Measurements from ENCODE around the gene ETFRF1.

ETFRF1 gene

DNA sequence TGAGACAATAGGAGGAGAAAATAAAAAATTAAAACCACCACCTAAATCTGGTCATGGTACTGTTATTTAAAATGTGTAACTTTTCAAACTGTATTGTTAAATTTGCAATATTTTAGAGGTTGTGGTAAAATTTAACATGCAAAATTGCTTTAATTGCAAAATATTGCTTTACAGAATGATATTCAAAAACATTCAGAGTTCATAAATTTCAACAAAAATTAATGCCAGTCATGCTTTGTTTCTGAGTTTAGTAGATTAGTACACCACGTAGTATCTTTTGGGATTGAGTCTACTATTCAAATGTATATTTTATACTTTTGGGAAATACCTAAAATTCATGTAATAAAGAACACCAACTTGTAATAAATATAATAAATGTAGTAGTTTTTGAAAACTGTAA is 18.3 kb downstream of the ETFRF1 start:
- Histone ChIP-seq H3K36me3 (ENCODE audit: insufficient read depth, low read length) (peaks cover 31% of the 10 kb centered on the region), H3K27ac (ENCODE audit: low read depth, low read length) (no peak overlapping the region), H3K4me1 (ENCODE audit: insufficient read depth, low read length) (no peaks in the 10 kb centered on the region), H3K9me3 (ENCODE audit: insufficient read depth, low read depth, low read length) (no peaks in the 10 kb centered on the region), H3K27me3 (ENCODE audit: insufficient read depth, low read length) (no peaks in the 10 kb centered on the region), H3K9ac (ENCODE audit: low read depth, low read length) (no peak overlapping the region), H3K4me3 (ENCODE audit: low read length) (no peak overlapping the region)
- WGBS = no CpG with 5 or more reads among the region's 1 CpG

DNA sequence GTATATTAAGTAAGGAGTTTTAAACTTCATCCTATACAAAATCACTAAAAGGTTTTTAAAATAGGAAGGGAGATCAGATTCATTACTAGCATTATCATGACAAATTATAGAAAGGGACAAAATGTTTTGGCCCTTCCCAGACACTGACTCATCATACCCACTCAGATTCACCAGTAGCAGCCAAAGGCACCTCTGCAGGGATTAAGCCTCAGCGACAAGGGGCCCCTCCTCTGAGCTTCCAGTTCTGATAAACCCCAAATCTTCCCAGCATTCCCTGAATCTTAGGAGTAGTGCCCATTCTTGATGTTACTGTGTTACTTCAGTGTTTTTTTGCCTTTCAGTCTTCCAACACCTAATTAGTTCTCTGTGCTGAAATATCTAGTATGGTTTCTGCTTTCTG is 41.2 kb downstream of the ETFRF1 start:
- Histone ChIP-seq H3K36me3 (ENCODE audit: insufficient read depth, low read length) (peaks cover 73% of the 10 kb centered on the region), H3K27me3 (ENCODE audit: insufficient read depth, low read length) (no peaks in the 10 kb centered on the region), H3K9me3 (ENCODE audit: insufficient read depth, low read depth, low read length) (no peaks in the 10 kb centered on the region), H3K4me3 (ENCODE audit: low read length) (no peak overlapping the region), H3K4me1 (ENCODE audit: insufficient read depth, low read length) (no peaks in the 10 kb centered on the region; the same call in 1 of the 2 replicates), H3K27ac (ENCODE audit: low read depth, low read length) (no peak overlapping the region), H3K9ac (ENCODE audit: low read depth, low read length) (no peak overlapping the region)
- 67% methylated on average over 1 of the region's 1 CpG for WGBS

DNA sequence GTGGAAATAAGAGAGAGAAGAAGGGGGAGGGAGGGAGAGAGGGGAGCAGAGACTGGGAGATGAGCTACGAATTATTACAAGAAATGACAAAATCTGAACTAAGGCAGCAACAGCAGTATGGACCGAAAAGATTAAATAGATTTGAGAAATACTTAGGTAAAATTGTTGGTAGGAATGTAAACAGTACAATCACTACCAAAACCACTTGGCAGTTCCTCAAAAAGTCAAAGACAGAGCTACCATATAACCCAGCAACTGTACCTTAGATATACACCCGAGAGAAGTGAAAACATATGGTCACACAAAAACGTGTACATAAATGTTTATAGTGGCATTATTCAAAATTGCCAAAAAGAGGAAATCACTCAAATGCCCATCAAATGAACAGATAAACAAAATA is 41.6 kb downstream of the ETFRF1 start:
- no peak overlapping the region for H3K4me3 ChIP-seq (ENCODE audit: low read length)
- H3K9me3 ChIP-seq (ENCODE audit: insufficient read depth, low read depth, low read length) = no peaks in the 10 kb centered on the region
- no peak overlapping the region for H3K9ac ChIP-seq (ENCODE audit: low read depth, low read length)
- H3K4me1 ChIP-seq (ENCODE audit: insufficient read depth, low read length) = no peaks in the 10 kb centered on the region; the same call in 1 of the 2 replicates
- 99% methylated on average over 3 of the region's 4 CpGs for WGBS
- H3K36me3 ChIP-seq (ENCODE audit: insufficient read depth, low read length) = peaks cover 73% of the 10 kb centered on the region
- H3K27me3 ChIP-seq (ENCODE audit: insufficient read depth, low read length) = no peaks in the 10 kb centered on the region
- no peak overlapping the region for H3K27ac ChIP-seq (ENCODE audit: low read depth, low read length)

DNA sequence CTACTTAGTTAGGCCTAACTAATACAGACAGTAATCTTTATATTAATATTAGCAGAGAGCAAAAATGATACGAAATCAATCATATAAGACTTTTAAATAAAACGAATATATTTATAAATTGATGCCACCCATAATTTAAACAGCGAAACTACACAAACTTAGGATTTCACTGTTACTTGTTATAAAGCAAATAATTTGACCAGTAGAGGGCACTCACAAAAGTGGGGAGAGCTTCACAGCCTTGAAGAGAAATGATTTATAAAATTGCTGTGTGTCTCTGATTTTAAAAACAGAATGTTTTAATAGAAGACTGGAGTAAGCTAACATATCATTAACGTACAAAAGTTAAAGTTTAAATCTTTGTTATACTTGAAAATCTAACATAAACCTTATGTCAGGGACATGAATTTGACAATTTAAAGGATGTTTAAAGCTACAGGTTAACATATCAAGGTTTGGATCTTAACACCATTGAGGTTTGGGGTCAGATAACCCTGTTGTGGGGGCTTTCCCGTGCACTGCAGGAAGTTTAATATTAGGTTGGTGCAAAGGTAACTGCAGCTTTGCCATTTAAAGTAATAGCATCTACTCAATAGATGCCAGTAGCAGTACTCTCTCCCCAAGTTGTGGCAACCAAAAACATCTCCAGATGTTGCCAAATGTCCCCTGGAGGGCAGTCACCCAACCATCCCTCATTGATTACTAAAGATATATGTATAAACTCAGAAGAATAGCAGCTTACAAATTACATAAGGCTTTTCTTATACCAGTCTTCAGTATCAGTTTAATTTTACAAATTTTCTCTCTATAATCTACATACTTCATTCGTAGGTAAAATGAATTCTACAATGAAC is 46.4 kb downstream of the ETFRF1 start:
- Histone ChIP-seq H3K4me1 (ENCODE audit: insufficient read depth, low read length) (no peaks in the 10 kb centered on the region; the same call in 1 of the 2 replicates), H3K9me3 (ENCODE audit: insufficient read depth, low read depth, low read length) (no peaks in the 10 kb centered on the region), H3K27me3 (ENCODE audit: insufficient read depth, low read length) (no peaks in the 10 kb centered on the region), H3K4me3 (ENCODE audit: low read length) (no peak overlapping the region), H3K9ac (ENCODE audit: low read depth, low read length) (no peak overlapping the region), H3K27ac (ENCODE audit: low read depth, low read length) (no peak overlapping the region), H3K36me3 (ENCODE audit: insufficient read depth, low read length) (peaks cover 67% of the 10 kb centered on the region)
- 93% methylated on average over 2 of the region's 6 CpGs for WGBS

DNA sequence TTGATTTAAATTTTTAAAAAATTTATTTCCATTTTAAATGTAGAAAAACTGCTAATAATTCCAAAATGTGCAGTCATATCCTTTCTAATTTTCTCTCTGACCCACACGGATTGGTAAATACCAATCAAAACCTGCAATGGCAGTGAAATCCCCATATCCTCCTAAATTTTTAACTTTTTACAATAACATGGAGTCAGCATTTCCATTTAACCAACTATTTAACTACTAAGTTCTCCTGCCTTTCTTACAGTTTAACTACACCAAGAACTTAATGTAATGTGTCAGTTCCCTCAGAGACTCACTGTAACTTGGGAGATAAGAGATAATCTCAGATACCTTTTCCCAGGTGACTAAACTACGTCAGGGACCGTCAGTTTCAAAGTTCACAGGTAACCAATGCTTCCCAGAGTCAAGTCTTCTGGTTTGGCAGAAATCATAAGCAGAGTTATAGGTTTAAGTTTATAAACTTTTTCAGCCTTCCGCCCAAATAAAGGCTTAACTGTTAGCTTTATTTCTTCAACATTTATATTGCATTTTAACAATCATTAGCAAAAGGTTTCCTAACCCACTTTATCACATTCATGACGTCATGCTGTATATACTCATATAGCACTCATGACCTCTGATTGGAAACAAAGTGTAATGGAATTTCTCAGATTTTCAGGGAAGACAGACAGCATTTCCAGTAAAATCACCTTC is 48.1 kb downstream of the ETFRF1 start:
- Histone ChIP-seq H3K27ac (ENCODE audit: low read depth, low read length) (no peak overlapping the region), H3K9me3 (ENCODE audit: insufficient read depth, low read depth, low read length) (no peaks in the 10 kb centered on the region), H3K36me3 (ENCODE audit: insufficient read depth, low read length) (peaks cover 56% of the 10 kb centered on the region), H3K4me1 (ENCODE audit: insufficient read depth, low read length) (no peaks in the 10 kb centered on the region), H3K27me3 (ENCODE audit: insufficient read depth, low read length) (no peaks in the 10 kb centered on the region), H3K4me3 (ENCODE audit: low read length) (no peak overlapping the region), H3K9ac (ENCODE audit: low read depth, low read length) (no peak overlapping the region)
- WGBS = 93% methylated on average over 5 of the region's 5 CpGs

DNA sequence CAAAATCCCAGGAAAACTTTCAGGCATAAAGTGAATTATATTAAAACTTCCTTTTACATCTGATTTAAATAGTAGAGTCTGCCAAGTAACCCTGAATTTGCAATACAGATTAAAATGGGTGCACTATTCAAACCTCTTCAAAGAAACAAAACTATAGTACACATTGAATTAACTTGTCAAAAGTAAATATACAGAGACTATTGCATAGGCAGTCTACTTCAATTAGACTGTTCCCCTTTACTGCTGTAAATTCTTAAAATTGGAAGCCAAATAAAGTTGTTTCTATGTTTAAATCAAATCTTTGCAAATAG is 48.6 kb downstream of the ETFRF1 start:
- H3K4me1 ChIP-seq (ENCODE audit: insufficient read depth, low read length) = no peaks in the 10 kb centered on the region

DNA sequence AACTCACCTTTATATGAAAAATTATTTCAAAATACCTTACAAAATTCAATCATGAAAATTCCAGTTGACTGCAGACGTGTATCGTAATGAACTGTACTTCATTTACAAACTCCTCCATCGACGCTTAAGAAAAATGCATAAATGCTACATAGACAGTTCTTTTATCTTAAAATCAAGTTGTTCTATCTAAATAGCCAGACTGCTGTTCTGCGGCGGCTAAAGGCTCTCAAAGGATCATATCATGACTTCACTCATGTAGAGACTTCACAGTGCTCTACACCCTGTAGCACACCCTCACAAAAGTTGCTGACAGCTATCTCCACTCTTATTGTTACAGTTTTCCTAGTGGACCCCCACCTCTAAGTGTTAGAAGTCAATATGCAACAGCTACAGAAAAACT is 50.5 kb downstream of the ETFRF1 start:
- no peak overlapping the region for H3K4me3 ChIP-seq (ENCODE audit: low read length)
- no peaks in the 10 kb centered on the region for H3K9me3 ChIP-seq (ENCODE audit: insufficient read depth, low read depth, low read length)
- 96% methylated on average over 6 of the region's 6 CpGs for WGBS
- H3K4me1 ChIP-seq (ENCODE audit: insufficient read depth, low read length) = peaks cover 6% of the 10 kb centered on the region; the same call in 1 of the 2 replicates
- no peaks in the 10 kb centered on the region for H3K27me3 ChIP-seq (ENCODE audit: insufficient read depth, low read length)
- peaks cover 34% of the 10 kb centered on the region for H3K36me3 ChIP-seq (ENCODE audit: insufficient read depth, low read length)
- no peak overlapping the region for H3K9ac ChIP-seq (ENCODE audit: low read depth, low read length)
- H3K27ac ChIP-seq (ENCODE audit: low read depth, low read length) = no peak overlapping the region

More for the DNA sequence above, 48.6 kb downstream of the ETFRF1 start:
- H3K36me3 ChIP-seq (ENCODE audit: insufficient read depth, low read length) = peaks cover 51% of the 10 kb centered on the region
- no peak overlapping the region for H3K4me3 ChIP-seq (ENCODE audit: low read length)
- H3K9me3 ChIP-seq (ENCODE audit: insufficient read depth, low read depth, low read length) = no peaks in the 10 kb centered on the region
- H3K9ac ChIP-seq (ENCODE audit: low read depth, low read length) = no peak overlapping the region
- H3K27ac ChIP-seq (ENCODE audit: low read depth, low read length) = no peak overlapping the region
- no peaks in the 10 kb centered on the region for H3K27me3 ChIP-seq (ENCODE audit: insufficient read depth, low read length)

DNA sequence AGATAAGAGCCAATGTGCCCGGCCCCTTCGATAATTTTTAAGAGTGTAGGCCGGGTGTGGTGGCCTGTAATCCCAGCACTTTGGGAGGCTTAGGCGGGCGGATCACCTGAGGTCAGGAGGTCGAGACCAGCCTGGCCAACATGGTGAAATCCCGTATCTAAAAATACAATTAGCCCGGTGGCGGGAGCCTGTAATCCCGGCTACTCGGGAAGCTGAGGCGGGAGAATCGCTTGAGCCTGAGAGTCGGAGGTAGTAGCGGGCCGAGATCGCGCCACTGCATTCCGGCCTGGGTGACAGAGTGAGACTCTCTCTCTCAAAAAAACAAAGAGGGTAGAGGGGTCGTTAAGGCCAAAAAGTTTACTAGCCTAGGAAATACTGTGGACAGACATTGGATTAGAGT is 53.1 kb downstream of the ETFRF1 start:
- Histone ChIP-seq H3K27me3 (ENCODE audit: insufficient read depth, low read length) (peaks cover 13% of the 10 kb centered on the region; the same call in 1 of the 2 replicates), H3K9me3 (ENCODE audit: insufficient read depth, low read depth, low read length) (no peaks in the 10 kb centered on the region), H3K9ac (ENCODE audit: low read depth, low read length) (no peak overlapping the region), H3K27ac (ENCODE audit: low read depth, low read length) (no peak overlapping the region), H3K4me1 (ENCODE audit: insufficient read depth, low read length) (peaks cover 11% of the 10 kb centered on the region; the same call in 1 of the 2 replicates), H3K36me3 (ENCODE audit: insufficient read depth, low read length) (peaks cover 26% of the 10 kb centered on the region), H3K4me3 (ENCODE audit: low read length) (no peak overlapping the region)
- 86% methylated on average over 19 of the region's 20 CpGs for WGBS

DNA sequence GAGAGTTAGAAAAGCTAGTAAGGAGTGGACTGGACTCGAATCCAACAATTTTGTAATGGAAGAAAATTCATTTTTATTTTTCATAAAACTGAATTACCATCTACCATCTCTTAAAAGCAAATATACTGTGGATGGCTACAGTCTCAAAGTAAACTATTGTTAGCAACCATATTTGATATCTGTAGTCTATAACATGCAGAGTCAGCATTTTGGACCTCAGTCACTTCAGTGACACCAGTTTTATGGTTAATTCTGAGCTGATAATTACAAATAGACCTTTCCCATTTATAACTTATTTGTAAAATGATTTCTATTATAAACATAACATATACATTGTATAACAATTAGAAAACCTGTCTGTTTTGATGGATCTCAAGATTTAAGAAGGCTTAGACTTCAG is 53.7 kb downstream of the ETFRF1 start:
- Histone ChIP-seq H3K27me3 (ENCODE audit: insufficient read depth, low read length) (peaks cover 15% of the 10 kb centered on the region; the same call in 1 of the 2 replicates), H3K36me3 (ENCODE audit: insufficient read depth, low read length) (peaks cover 20% of the 10 kb centered on the region), H3K9ac (ENCODE audit: low read depth, low read length) (no peak overlapping the region), H3K9me3 (ENCODE audit: insufficient read depth, low read depth, low read length) (no peaks in the 10 kb centered on the region), H3K4me1 (ENCODE audit: insufficient read depth, low read length) (peaks cover 11% of the 10 kb centered on the region; the same call in 1 of the 2 replicates), H3K27ac (ENCODE audit: low read depth, low read length) (no peak overlapping the region), H3K4me3 (ENCODE audit: low read length) (no peak overlapping the region)
- WGBS = no CpG with 5 or more reads among the region's 1 CpG

DNA sequence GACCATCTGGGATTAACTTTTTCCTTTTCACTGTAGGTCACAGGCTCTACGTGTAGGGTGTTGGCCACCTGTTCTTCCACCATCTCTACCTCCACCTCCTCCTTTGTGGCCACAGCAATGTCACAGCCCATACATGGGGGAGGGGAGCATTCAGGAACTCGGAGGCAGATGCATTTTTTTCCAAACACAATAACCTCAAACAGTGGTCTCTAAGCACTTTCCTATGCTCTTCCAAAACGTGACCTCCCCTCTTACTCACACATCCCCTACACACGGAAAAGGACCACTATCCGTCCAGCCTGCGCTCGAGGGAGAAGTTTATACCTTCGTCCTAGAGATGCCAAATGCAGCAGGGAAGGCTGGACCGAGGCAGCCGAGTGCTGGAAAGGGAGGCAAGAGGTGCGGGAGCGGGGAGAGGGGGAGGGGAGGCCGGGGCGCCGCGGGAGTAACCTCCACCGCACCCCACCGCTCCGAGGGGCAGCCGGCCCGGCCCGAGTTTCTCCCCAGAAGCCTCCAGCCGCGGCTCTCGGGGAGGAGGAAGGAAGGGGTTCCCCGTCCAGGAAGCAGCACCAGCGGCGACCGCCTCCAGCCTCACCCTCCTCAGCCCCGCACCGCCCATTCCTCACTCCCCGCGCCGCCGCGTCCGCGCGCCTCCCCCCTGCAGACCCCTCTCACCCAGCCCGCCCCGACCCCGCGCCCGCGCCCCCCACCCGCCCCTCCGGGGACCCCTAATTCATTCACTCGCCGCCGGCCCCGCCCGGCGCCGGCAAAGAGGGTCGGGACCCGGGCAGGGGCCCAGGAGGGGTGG is 55.1 kb downstream of the ETFRF1 start:
- Histone ChIP-seq H3K36me3 (ENCODE audit: insufficient read depth, low read length) (peaks cover 6% of the 10 kb centered on the region), H3K9ac (ENCODE audit: low read depth, low read length) (peak overlapping the region; percentile 80), H3K4me3 (ENCODE audit: low read length) (peak overlapping the region; percentile 100), H3K9me3 (ENCODE audit: insufficient read depth, low read depth, low read length) (no peaks in the 10 kb centered on the region), H3K27ac (ENCODE audit: low read depth, low read length) (peak overlapping the region; percentile 87; the same call in 1 of the 2 replicates), H3K4me1 (ENCODE audit: insufficient read depth, low read length) (peaks cover 14% of the 10 kb centered on the region; the same call in 1 of the 2 replicates), H3K27me3 (ENCODE audit: insufficient read depth, low read length) (peaks cover 19% of the 10 kb centered on the region; the same call in 1 of the 2 replicates)
- under 1% methylated on average over 42 of the region's 56 CpGs for WGBS
